Sigmoid colon (tissue), 7 donors: Measurements from ENCODE around the gene UBE2B. TPM values are rescaled to one million over a fixed set of nuclear protein-coding genes. Genes with fewer than 3 reads are reported as not detected.

Experiments
- DNase-seq: peaks from one replicate; pipeline ENCODE4 v3.0.0-alpha.2; 2019
- H3K27ac ChIP-seq, 4 donors: fragments of 200-600 bp; sonication (generic); one replicate each; pipeline ENCODE4 v1.5.1; 2016 to 2019; ENCODE audit warnings: mild to moderate bottlenecking in 1 of 4
- H3K27me3 ChIP-seq, 3 donors: fragments of 200-600 bp; sonication (generic); one replicate each; pipeline ENCODE4 v1.5.1; 2019; ENCODE audit warnings: mild to moderate bottlenecking in 1 of 3
- H3K36me3 ChIP-seq, 4 donors: fragments of 200-600 bp; sonication (generic); one replicate each; pipeline ENCODE4 v1.5.1; 2016 to 2019
- H3K4me1 ChIP-seq, 4 donors: fragments of 200-600 bp; sonication (generic); one replicate each; pipeline ENCODE4 v1.5.1; 2017 to 2019
- H3K4me3 ChIP-seq, 4 donors: fragments of 200-600 bp; sonication (generic); one replicate each; pipeline ENCODE4 v1.5.1; 2017 to 2019; ENCODE audit warnings: mild to moderate bottlenecking in 2 of 4, moderate library complexity in 1 of 4
- H3K9me3 ChIP-seq, 4 donors: fragments of 200-600 bp in 3 of 4; sonication (generic) in 3 of 4; one replicate each; pipeline versions ENCODE4 v1.5.1 to v1.6.1; 2013 to 2019
- EP300 ChIP-seq, 4 donors: sonication (generic); formaldehyde crosslinking; IDR thresholded peaks; one replicate each; pipeline ENCODE4 v1.6.1; 2017; ENCODE audit warnings: antibody characterized with exemption in 4 of 4
- POLR2A ChIP-seq, 2 donors: fragments of 450-650 bp; IDR thresholded peaks; one replicate each; pipeline ENCODE4 v1.6.1; 2016; ENCODE audit warnings: antibody characterized with exemption in 2 of 2, mild to moderate bottlenecking in 2 of 2, moderate library complexity in 2 of 2
- POLR2AphosphoS5 ChIP-seq, 4 donors: sonication (generic); formaldehyde crosslinking; IDR thresholded peaks; one replicate each; pipeline ENCODE4 v1.6.1; 2017; ENCODE audit warnings: antibody characterized with exemption in 4 of 4
- WGBS, 2 donors: extraction: QIAGEN DNeasy Blood & Tissue Kit; methylation state at CpG; one replicate each; pipeline ENCODE4 v1.1.7; 2013; 5-methylcytosine and 5-hydroxymethylcytosine counted together
- intact Hi-C: fragments of 100-400 bp; cut with DNase I; formaldehyde crosslinking; loops from one replicate; pipeline ENCODE4 v1.15.1; 2023
- polyA plus RNA-seq, 3 donors: library from polyadenylated mRNA; stranded (reverse); fragments of 200-250 nt; gene quantifications; one replicate each; pipeline ENCODE4 v1.2.3, GENCODE V29; 2013
- total RNA-seq, 4 donors: library from RNA; depleted of rRNA; stranded (reverse); fragments of >200 nt; gene quantifications; one replicate each; pipeline ENCODE4 v1.1.0, GENCODE V29; 2016
- TF ChIP-seq, protein P1 (sequence below), 4 experiments: fragments of 450-650 bp in 3 of 4; fragments of 200-600 bp in 1 of 4; IDR thresholded peaks; one replicate each; pipeline ENCODE4 v1.5.1; 2016 to 2019; ENCODE audit warnings: antibody characterized with exemption in 4 of 4, mild to moderate bottlenecking in 3 of 4, moderate library complexity in 2 of 4
- donor health status: healthy with polysubstance abuse.
- donor health status: Bipolar disorder and iron deficiency.
- donor health status: healthy.

Gene UBE2B
- total and polyA plus RNA-seq, 7 donors = 66.8 to 158 (median 98.1) TPM

DNA sequence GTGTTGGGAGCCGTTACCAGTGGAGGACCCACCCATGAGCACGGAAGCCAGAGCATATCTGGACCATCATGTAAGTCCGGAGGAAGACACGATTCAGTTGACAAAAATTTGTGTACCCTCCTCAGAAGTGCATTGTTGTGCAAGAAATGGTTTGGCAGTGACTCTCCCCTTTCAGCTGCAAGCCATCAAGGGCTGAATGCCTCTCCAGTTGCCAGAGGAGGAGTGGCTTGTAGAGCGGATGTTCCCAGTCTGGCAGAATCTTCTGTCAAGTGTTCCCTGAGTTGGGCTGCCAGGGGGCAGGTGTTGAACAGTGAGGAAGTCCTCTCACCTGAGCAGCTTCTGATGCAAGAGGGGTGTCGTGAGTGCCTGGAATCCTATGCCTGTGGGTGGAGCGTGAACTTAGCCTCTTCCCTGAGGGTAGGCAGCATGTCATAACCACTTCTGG is 67.9 kb downstream of the UBE2B start:
- WGBS, 2 donors = 17 to 51% methylated on average over 7 of the region's 7 CpGs
- TF ChIP-seq POLR2AphosphoS5 (IDR thresholded peaks at IDR 0.05) (peak; percentile 73 to 89 (median 87)), POLR2A (IDR thresholded peaks at IDR 0.05) (no peak), EP300 (IDR thresholded peaks at IDR 0.05) (peak in 2 of 4 donors; percentile 66 to 82)
- TF ChIP-seq, protein P1, sequence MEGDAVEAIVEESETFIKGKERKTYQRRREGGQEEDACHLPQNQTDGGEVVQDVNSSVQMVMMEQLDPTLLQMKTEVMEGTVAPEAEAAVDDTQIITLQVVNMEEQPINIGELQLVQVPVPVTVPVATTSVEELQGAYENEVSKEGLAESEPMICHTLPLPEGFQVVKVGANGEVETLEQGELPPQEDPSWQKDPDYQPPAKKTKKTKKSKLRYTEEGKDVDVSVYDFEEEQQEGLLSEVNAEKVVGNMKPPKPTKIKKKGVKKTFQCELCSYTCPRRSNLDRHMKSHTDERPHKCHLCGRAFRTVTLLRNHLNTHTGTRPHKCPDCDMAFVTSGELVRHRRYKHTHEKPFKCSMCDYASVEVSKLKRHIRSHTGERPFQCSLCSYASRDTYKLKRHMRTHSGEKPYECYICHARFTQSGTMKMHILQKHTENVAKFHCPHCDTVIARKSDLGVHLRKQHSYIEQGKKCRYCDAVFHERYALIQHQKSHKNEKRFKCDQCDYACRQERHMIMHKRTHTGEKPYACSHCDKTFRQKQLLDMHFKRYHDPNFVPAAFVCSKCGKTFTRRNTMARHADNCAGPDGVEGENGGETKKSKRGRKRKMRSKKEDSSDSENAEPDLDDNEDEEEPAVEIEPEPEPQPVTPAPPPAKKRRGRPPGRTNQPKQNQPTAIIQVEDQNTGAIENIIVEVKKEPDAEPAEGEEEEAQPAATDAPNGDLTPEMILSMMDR (IDR thresholded peaks at IDR 0.05) = no peak
- H3K27ac ChIP-seq = peak overlapping the region; percentile 72 to 85 (median 81)
- no peaks in the 10 kb centered on the region for H3K36me3 ChIP-seq
- intact Hi-C loops = loop anchor here (1.0 kb wide), 2 partner anchors 26 to 85 kb away; no protein-coding TSS in a partner anchor
- no peak overlapping the region for H3K4me3 ChIP-seq
- H3K9me3 ChIP-seq = no peaks in the 10 kb centered on the region
- H3K4me1 ChIP-seq = peaks cover 0 to 39% (median 38%) of the 10 kb centered on the region in 4 donors
- peak; percentile 94 for DNase-seq
- H3K27me3 ChIP-seq = no peaks in the 10 kb centered on the region

DNA sequence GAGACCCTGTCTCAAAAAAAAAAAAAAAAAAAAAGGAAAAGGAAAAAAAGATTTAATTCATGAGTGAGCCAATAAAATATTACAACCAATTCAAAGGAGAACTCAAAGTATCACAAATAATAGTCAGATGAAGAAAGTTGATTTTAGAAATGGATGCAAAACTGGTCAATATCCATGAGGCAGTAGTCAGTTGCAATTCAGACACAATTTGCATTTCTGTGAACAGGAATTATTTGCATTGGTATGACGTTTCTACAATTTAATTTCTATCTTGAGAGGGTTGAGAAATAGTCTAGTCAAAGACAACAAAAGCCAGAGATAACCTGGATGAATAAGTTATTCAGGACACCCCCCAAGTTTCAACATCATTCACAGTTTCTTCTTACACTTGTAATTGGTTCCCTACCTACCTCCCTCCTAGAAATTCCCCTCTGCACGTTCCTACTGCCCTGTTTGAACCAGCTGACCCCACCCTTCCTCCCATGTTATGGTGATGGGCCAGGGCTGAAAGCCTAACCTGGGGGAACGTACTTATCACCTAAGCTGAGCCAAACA is 68.9 kb downstream of the UBE2B start:
- peaks cover 0 to 39% (median 38%) of the 10 kb centered on the region in 4 donors for H3K4me1 ChIP-seq
- H3K4me3 ChIP-seq = no peak overlapping the region
- H3K27ac ChIP-seq = no peak overlapping the region
- no peaks in the 10 kb centered on the region for H3K36me3 ChIP-seq
- DNase-seq = no peak
- intact Hi-C loops = no loop called here
- H3K9me3 ChIP-seq = no peaks in the 10 kb centered on the region
- H3K27me3 ChIP-seq = no peaks in the 10 kb centered on the region
- WGBS, 2 donors = 56 to 66% methylated on average over 3 of the region's 3 CpGs
- TF ChIP-seq EP300 (IDR thresholded peaks at IDR 0.05) (no peak), POLR2A (IDR thresholded peaks at IDR 0.05) (no peak), POLR2AphosphoS5 (IDR thresholded peaks at IDR 0.05) (no peak)
- TF ChIP-seq, protein P1 (IDR thresholded peaks at IDR 0.05) = no peak

Other genes starting within 250 kb of the UBE2B start
- gene SKP1, start 194.6 kb upstream of the UBE2B start, total RNA-seq = 100 to 1,000 TPM; 193 to 320 (median 271) TPM
- 100 to 1,000 TPM; 445 to 938 (median 717) TPM for gene SKP1, start 194.6 kb upstream of the UBE2B start, polyA plus RNA-seq
- 100 to 1,000 TPM; 102 to 145 (median 118) TPM for gene PPP2CA, start 145.5 kb upstream of the UBE2B start, total RNA-seq
- 10 to 100 TPM; 48.6 to 59.4 (median 52.8) TPM for gene PPP2CA, start 145.5 kb upstream of the UBE2B start, polyA plus RNA-seq
- 10 to 100 TPM in 1 of 4 donors, 1 to 10 TPM in 3; 3.3 to 10.5 (median 6.2) TPM for gene CDKL3, start 4.4 kb upstream of the UBE2B start, total RNA-seq
- 1 to 10 TPM in 1 of 3 donors, under 1 TPM in 1, not detected in 1; 0.93 to 1.8 TPM for gene CDKL3, start 4.4 kb upstream of the UBE2B start, polyA plus RNA-seq
- 10 to 100 TPM; 18.9 to 28.5 (median 21.3) TPM for gene CDKN2AIPNL, start 40.3 kb downstream of the UBE2B start, total RNA-seq
- 10 to 100 TPM; 20.4 to 42.5 (median 27.2) TPM for gene CDKN2AIPNL, start 40.3 kb downstream of the UBE2B start, polyA plus RNA-seq
- 10 to 100 TPM; 38.5 to 53.8 (median 44.7) TPM for gene JADE2, start 154.1 kb downstream of the UBE2B start, total RNA-seq
- 10 to 100 TPM in 1 of 3 donors, 1 to 10 TPM in 2; 4.9 to 34.5 (median 6.0) TPM for gene JADE2, start 154.1 kb downstream of the UBE2B start, polyA plus RNA-seq